OCI-LY1 (cell line): ENCODE measurements around the gene NOS1.

Experiments
- EZH2 ChIP-seq: fragments of 200-600 bp; sonication (generic), shearing (Covaris generic); IDR thresholded peaks from 2 replicates; pipeline ENCODE4 v1.8.0; 2017; ENCODE audit warnings: borderline replicate concordance, mixed run types, mild to moderate bottlenecking, antibody characterized with exemption, low read length, moderate library complexity, mixed read lengths
- TF ChIP-seq, protein P1 (sequence below): fragments of 200-600 bp; sonication (generic), shearing (Covaris generic); IDR thresholded peaks from 2 replicates; pipeline ENCODE4 v1.5.1; 2017; ENCODE audit warnings: mild to moderate bottlenecking, antibody characterized with exemption, low read length, moderate library complexity, mixed read lengths

DNA sequence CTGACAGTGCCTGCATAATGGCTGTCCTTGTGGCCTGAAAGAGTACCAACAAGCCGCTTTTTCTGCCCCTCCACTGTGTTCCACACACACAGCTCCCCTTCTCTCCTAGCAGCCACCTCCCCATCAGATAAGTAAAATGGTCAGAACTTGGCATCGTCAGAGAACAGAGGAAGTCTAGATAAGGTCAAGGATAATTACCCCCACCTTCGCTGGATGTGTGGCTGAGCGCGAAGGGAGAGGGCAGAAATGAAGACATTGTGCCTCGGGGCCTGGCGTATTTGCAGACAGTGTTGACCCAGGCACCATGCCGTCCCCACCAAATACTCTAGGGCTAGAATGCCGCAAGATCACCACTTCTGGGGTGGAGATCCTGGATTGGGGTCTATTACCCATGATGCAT lies 201.8 kb downstream of the NOS1 start:
- TF ChIP-seq, protein P1, sequence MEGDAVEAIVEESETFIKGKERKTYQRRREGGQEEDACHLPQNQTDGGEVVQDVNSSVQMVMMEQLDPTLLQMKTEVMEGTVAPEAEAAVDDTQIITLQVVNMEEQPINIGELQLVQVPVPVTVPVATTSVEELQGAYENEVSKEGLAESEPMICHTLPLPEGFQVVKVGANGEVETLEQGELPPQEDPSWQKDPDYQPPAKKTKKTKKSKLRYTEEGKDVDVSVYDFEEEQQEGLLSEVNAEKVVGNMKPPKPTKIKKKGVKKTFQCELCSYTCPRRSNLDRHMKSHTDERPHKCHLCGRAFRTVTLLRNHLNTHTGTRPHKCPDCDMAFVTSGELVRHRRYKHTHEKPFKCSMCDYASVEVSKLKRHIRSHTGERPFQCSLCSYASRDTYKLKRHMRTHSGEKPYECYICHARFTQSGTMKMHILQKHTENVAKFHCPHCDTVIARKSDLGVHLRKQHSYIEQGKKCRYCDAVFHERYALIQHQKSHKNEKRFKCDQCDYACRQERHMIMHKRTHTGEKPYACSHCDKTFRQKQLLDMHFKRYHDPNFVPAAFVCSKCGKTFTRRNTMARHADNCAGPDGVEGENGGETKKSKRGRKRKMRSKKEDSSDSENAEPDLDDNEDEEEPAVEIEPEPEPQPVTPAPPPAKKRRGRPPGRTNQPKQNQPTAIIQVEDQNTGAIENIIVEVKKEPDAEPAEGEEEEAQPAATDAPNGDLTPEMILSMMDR, result no peak
- no peak for TF ChIP-seq EZH2
